Astrocyte of the cerebellum (primary cell): ENCODE results near the gene ACCS.

Experiments used
- DNase-seq: peaks from one replicate; pipeline ENCODE4 v3.0.0-alpha.2; 2011; ENCODE audit warnings: low read depth
- H3K4me3 ChIP-seq: 2 replicates; pipeline ENCODE4 v1.5.1; 2011; ENCODE audit warnings: mild to moderate bottlenecking, low read depth, low read length, moderate library complexity
- CTCF ChIP-seq: IDR thresholded peaks from 2 replicates; pipeline ENCODE4 v1.5.1; 2012; ENCODE audit warnings: low read length, low read depth, moderate library complexity, mild to moderate bottlenecking; ENCODE audit errors: missing control alignments
- in situ Hi-C: cut with HindIII; loops from 2 replicates; pipeline ENCODE4 v1.10.0; 2017; ENCODE audit warnings: low sequenced_read_pairs

Gene ACCS

GRCh38 chr11:44094260-44094868, 28.3 kb downstream of the ACCS start:
- in situ Hi-C loops, result no loop called here
- TF ChIP-seq CTCF, result peak; percentile 88
- no peak overlapping the region for H3K4me3 ChIP-seq
- DNase-seq, result peak; percentile 73

GRCh38 chr11:44095506-44096359, 29.7 kb downstream of the ACCS start, which contains the start of gene EXT2:
EXT2 (plus strand) TSS chr11:44095678; CDS start chr11:44107713, 12,035 bp downstream.
- in situ Hi-C loops, result no loop called here
- TF ChIP-seq CTCF, result peak; percentile 90

GRCh38 chr11:44096360-44097185, 30.5 kb downstream of the ACCS start:
- peak overlapping the region; percentile 55 for H3K4me3 ChIP-seq
- no peak for TF ChIP-seq CTCF
- in situ Hi-C loops, result no loop called here
- DNase-seq, result no peak

More at GRCh38 chr11:44095506-44096359, 29.7 kb downstream of the ACCS start, which contains the start of gene EXT2:
- peak; percentile 61 for DNase-seq
- H3K4me3 ChIP-seq, result peak within 1 kb of the TSS; percentile 55

GRCh38 chr11:44097821-44098220, 31.8 kb downstream of the ACCS start:
- in situ Hi-C loops, result no loop called here
- no peak for DNase-seq
- no peak overlapping the region for H3K4me3 ChIP-seq
- TF ChIP-seq CTCF, result no peak

- in situ Hi-C loops, result loop anchor here (25.0 kb wide), 1 partner anchor 436 kb away; no protein-coding TSS in a partner anchor
- no peak overlapping the region for H3K4me3 ChIP-seq
- no peak for DNase-seq
- no peak for TF ChIP-seq CTCF
Measured at GRCh38 chr11:44101098-44101497, 35.0 kb downstream of the ACCS start.

GRCh38 chr11:44104481-44105294, 38.6 kb downstream of the ACCS start:
- H3K4me3 ChIP-seq, result no peak overlapping the region
- in situ Hi-C loops, result loop anchor here (25.0 kb wide), 1 partner anchor 433 kb away; no protein-coding TSS in a partner anchor
- DNase-seq, result no peak
- TF ChIP-seq CTCF, result no peak
